ENCODE measurements around the gene KISS1R.

DNA sequence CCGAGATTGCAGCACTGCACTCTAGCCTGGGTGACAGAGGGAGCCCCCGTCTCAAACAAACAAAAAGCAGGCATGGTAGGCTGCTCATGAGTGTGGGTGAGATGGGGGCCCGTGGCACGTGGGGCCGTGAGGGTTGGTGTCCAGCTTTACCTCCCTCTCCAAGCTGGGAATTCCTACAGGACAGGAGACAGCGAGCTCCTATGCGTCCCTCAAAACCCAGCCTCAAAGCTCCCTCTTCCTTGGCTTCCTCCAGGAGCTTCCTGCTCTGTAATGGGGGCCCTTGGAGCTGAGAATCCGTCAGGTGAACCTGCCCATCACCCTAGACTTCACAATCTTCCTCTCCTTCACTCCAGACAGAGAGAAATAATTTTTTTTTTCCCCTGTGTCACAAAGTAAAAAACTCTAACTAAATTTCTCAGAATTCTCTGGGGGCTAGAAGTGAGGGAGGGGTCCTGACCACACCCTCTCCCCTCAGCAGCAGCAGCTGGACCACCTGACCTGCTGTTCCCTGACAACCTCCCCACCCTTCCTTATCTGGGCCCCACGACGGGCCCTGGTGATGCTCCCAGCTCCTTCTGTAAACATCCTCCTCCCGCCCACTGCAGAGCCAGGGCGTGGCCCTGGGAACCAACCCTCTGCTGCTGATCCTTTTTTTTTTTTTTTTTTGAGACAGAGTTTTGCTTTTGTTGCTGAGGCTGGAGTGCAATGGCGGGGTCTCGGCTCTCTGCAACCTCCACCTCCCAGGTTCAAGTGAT, 44.9 kb downstream of the KISS1R start:
- no peak for TF ChIP-seq POLR2AphosphoS5 (IDR thresholded peaks at IDR 0.05)
- TF ChIP-seq, protein P1, sequence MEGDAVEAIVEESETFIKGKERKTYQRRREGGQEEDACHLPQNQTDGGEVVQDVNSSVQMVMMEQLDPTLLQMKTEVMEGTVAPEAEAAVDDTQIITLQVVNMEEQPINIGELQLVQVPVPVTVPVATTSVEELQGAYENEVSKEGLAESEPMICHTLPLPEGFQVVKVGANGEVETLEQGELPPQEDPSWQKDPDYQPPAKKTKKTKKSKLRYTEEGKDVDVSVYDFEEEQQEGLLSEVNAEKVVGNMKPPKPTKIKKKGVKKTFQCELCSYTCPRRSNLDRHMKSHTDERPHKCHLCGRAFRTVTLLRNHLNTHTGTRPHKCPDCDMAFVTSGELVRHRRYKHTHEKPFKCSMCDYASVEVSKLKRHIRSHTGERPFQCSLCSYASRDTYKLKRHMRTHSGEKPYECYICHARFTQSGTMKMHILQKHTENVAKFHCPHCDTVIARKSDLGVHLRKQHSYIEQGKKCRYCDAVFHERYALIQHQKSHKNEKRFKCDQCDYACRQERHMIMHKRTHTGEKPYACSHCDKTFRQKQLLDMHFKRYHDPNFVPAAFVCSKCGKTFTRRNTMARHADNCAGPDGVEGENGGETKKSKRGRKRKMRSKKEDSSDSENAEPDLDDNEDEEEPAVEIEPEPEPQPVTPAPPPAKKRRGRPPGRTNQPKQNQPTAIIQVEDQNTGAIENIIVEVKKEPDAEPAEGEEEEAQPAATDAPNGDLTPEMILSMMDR (IDR thresholded peaks at IDR 0.05) = no peak

Measured in esophagus muscularis mucosa (tissue), 3 donors.